Thyroid gland (tissue), 4 donors: ENCODE measurements around the gene ZBTB7C.

ENCODE experiments used
- CTCF ChIP-seq, 6 experiments: fragments of 200-600 bp in 3 of 6; fragments of 450-650 bp in 3 of 6; sonication (generic) in 3 of 6; IDR thresholded peaks; one replicate each; pipeline ENCODE4 v1.5.1; 2016 to 2019; ENCODE audit warnings: antibody characterized with exemption in 6 of 6, mild to moderate bottlenecking in 2 of 6, inconsistent platforms in 1 of 6, moderate library complexity in 1 of 6
- POLR2A ChIP-seq, 2 donors: fragments of 450-650 bp; IDR thresholded peaks; one replicate each; pipeline ENCODE4 v1.6.1; 2017; ENCODE audit warnings: antibody characterized with exemption in 2 of 2, mild to moderate bottlenecking in 2 of 2, moderate library complexity in 1 of 2

- TF ChIP-seq CTCF (IDR thresholded peaks at IDR 0.05) (no peak), POLR2A (IDR thresholded peaks at IDR 0.05) (no peak)
Measured at GRCh38 chr18:48085781-48086487, 323.2 kb downstream of the ZBTB7C start.
